Measurements from ENCODE around the gene PTP4A2. TPM values are rescaled to one million over a fixed set of nuclear protein-coding genes. Genes with fewer than 3 reads are reported as not detected.
"Not testable (repeated sequence)": the region's sequence is repeated elsewhere in the genome, so short reads cannot be mapped to it uniquely, and the experiment has no call there.

Gene PTP4A2
- total RNA-seq, 4 donors from 2014 or later: 276 to 567 (median 333) TPM

GRCh38 chr1:31900790-31901189, 37.4 kb downstream of the PTP4A2 start:
- TF ChIP-seq CTCF (IDR thresholded peaks at IDR 0.05) (no peak), POLR2A (IDR thresholded peaks at IDR 0.05) (no peak)
- intact Hi-C loops (cut with DNase I; ENCODE audit: low total_unique reads): no loop called here

GRCh38 chr1:31897526-31898100, 40.6 kb downstream of the PTP4A2 start:
- TF ChIP-seq CTCF (IDR thresholded peaks at IDR 0.05) (no peak), POLR2A (IDR thresholded peaks at IDR 0.05) (no peak)
- Histone ChIP-seq H3K27ac (no peak overlapping the region), H3K27me3 (no peaks in the 10 kb centered on the region), H3K36me3 (no peaks in the 10 kb centered on the region), H3K4me1 (no peaks in the 10 kb centered on the region), H3K9me3 (no peaks in the 10 kb centered on the region), H3K4me3 (no peak overlapping the region)
- intact Hi-C loops (cut with DNase I; ENCODE audit: low total_unique reads): no loop called here
- no peak for DNase-seq

More at GRCh38 chr1:31900790-31901189, 37.4 kb downstream of the PTP4A2 start:
- DNase-seq: no peak
- Histone ChIP-seq H3K4me3 (no peak overlapping the region), H3K36me3 (no peaks in the 10 kb centered on the region), H3K4me1 (no peaks in the 10 kb centered on the region), H3K27me3 (no peaks in the 10 kb centered on the region), H3K9me3 (no peaks in the 10 kb centered on the region), H3K27ac (no peak overlapping the region)

- intact Hi-C loops (cut with DNase I; ENCODE audit: low total_unique reads); H3K36me3 ChIP-seq; H3K9me3 ChIP-seq; H3K27me3 ChIP-seq; DNase-seq; H3K4me3 ChIP-seq; H3K4me1 ChIP-seq; H3K27ac ChIP-seq: not testable (repeated sequence)
Observed at GRCh38 chr1:31895474-31896198, 42.5 kb downstream of the PTP4A2 start.

- no peaks in the 10 kb centered on the region for H3K27me3 ChIP-seq
- no peaks in the 10 kb centered on the region for H3K4me1 ChIP-seq
- intact Hi-C loops (cut with DNase I; ENCODE audit: low total_unique reads): no loop called here
- no peak for DNase-seq
- no peaks in the 10 kb centered on the region for H3K36me3 ChIP-seq
- TF ChIP-seq CTCF (IDR thresholded peaks at IDR 0.05): no peak
- TF ChIP-seq POLR2A (IDR thresholded peaks at IDR 0.05): no peak
- H3K4me3 ChIP-seq: no peak overlapping the region
- no peaks in the 10 kb centered on the region for H3K9me3 ChIP-seq
- H3K27ac ChIP-seq: no peak overlapping the region
Observed at GRCh38 chr1:31891280-31891679, 46.9 kb downstream of the PTP4A2 start.

GRCh38 chr1:31888291-31888690, 49.9 kb downstream of the PTP4A2 start:
- intact Hi-C loops (cut with DNase I; ENCODE audit: low total_unique reads): no loop called here
- TF ChIP-seq CTCF (IDR thresholded peaks at IDR 0.05): no peak
- TF ChIP-seq POLR2A (IDR thresholded peaks at IDR 0.05): no peak
- no peaks in the 10 kb centered on the region for H3K27me3 ChIP-seq
- no peaks in the 10 kb centered on the region for H3K4me1 ChIP-seq
- H3K9me3 ChIP-seq: no peaks in the 10 kb centered on the region
- no peak for DNase-seq
- H3K27ac ChIP-seq: no peak overlapping the region
- H3K36me3 ChIP-seq: no peaks in the 10 kb centered on the region
- H3K4me3 ChIP-seq: no peak overlapping the region

Measured in uterus (tissue), 4 donors.